ENCODE results near the gene SIM2.

- TF ChIP-seq CTCF (IDR thresholded peaks at IDR 0.05), result no peak
- TF ChIP-seq POLR2A (IDR thresholded peaks at IDR 0.05), result no peak
These were observed 9.6 kb upstream of the SIM2 start for GRCh38 chr21:36689324-36689723.
